HepG2 (cell line): ENCODE results near the gene COL18A1. TPM values are rescaled to one million over a fixed set of nuclear protein-coding genes. Genes with fewer than 3 reads are reported as not detected.

ENCODE experiments used
- ATAC-seq: fragments of 200-7000 bp; cut with Tn5 transposase; 3 replicates; pipeline ENCODE4 v1.9.1; 2020; ENCODE audit warnings: mild to moderate bottlenecking, moderate library complexity
- BruUV-seq: library from RNA; stranded (reverse); fragments of 400-500 nt; replicated peaks from 2 replicates; lab custom pipeline; 2021; lab: Mats Ljungman, UMichigan
- CTCF ChIA-PET: fragments of 300-600 bp; formaldehyde crosslinking; extraction: SDS; loops from one replicate; lab custom pipeline; 2021; ENCODE audit warnings: low total read pairs, inconsistent platforms, low intra/inter-chr PET ratio; lab: Yijun Ruan, JAX
- POLR2A ChIA-PET: fragments of 350-600 bp; sonication (Branson Sonifier 250); formaldehyde crosslinking; loops from one replicate; lab custom pipeline; 2020; ENCODE audit warnings: antibody characterized with exemption, inconsistent platforms; lab: Yijun Ruan, JAX
- DNase-seq: peaks from one replicate; pipeline ENCODE4 v3.0.0-alpha.2; 2015; ENCODE audit warnings: low spot score
- FAIRE-seq: peaks from 3 replicates; lab custom pipeline; 2011; peaks lifted over from hg19 to GRCh38; lab: Jason Lieb, UNC
- H2AFZ ChIP-seq: one replicate; pipeline ENCODE4 v1.6.1; 2011; ENCODE audit warnings: low read length, inconsistent platforms
- H3K27ac ChIP-seq: fragments of 300-600 bp; 3 replicates; pipeline ENCODE4 v1.8.0; 2011; ENCODE audit warnings: mixed run types, mild to moderate bottlenecking, mixed read lengths, low read length, inconsistent platforms; ENCODE audit not compliant: insufficient read depth; ENCODE audit errors: extremely low read length
- H3K27me3 ChIP-seq, 2 experiments: fragments of 200-600 bp in 1 of 2; 2 replicates in 1 of 2; 3 replicates in 1 of 2; pipeline versions ENCODE4 v1.6.0 to v1.8.0; 2011; ENCODE audit warnings: low read length in 2 of 2, mild to moderate bottlenecking in 2 of 2, moderate library complexity in 2 of 2, inconsistent platforms in 1 of 2; ENCODE audit not compliant: insufficient read depth in 2 of 2, control insufficient read depth in 1 of 2
- H3K36me3 ChIP-seq, 2 experiments: fragments of 200-600 bp in 1 of 2; replicated peaks in 1 of 2; 2 replicates in 1 of 2; 3 replicates in 1 of 2; pipeline versions ENCODE4 v1.5.1 to v1.8.0; 2011; ENCODE audit warnings: low read length in 2 of 2, inconsistent platforms in 1 of 2; ENCODE audit not compliant: insufficient read depth in 2 of 2, control insufficient read depth in 1 of 2
- H3K4me1 ChIP-seq: 2 replicates; pipeline ENCODE4 v1.5.1; 2012; ENCODE audit warnings: low read length, inconsistent platforms; ENCODE audit not compliant: insufficient read depth
- H3K4me2 ChIP-seq: 2 replicates; pipeline ENCODE4 v1.6.0; 2011; ENCODE audit warnings: low read depth, low read length, inconsistent platforms
- H3K4me3 ChIP-seq, 3 experiments: fragments of 200-600 bp in 1 of 3; sonication (generic), shearing (Covaris generic) in 1 of 3; replicated peaks in 1 of 3; 2 replicates each; pipeline ENCODE4 v1.5.1; 2011 to 2016; ENCODE audit warnings: low read length in 3 of 3, inconsistent platforms in 2 of 3, low read depth in 2 of 3, mild to moderate bottlenecking in 2 of 3, control low read depth in 1 of 3, mixed read lengths in 1 of 3; ENCODE audit not compliant: insufficient read depth in 1 of 3
- H3K79me2 ChIP-seq: one replicate; pipeline ENCODE4 v1.6.1; 2011; ENCODE audit warnings: low read length, inconsistent platforms; ENCODE audit not compliant: insufficient read depth
- H3K9ac ChIP-seq: 2 replicates; pipeline ENCODE4 v1.6.0; 2011; ENCODE audit warnings: mild to moderate bottlenecking, low read depth, low read length, inconsistent platforms; ENCODE audit not compliant: insufficient read depth
- H3K9me3 ChIP-seq: 2 replicates; pipeline ENCODE4 v1.5.1; 2012; ENCODE audit warnings: mild to moderate bottlenecking, low read length
- H4K20me1 ChIP-seq: 2 replicates; pipeline ENCODE4 v1.6.0; 2011; ENCODE audit warnings: inconsistent platforms, mild to moderate bottlenecking, low read length, moderate library complexity; ENCODE audit not compliant: insufficient read depth
- AGO1 ChIP-seq: fragments of 200-400 bp; formaldehyde crosslinking; IDR thresholded peaks from 2 replicates; pipeline ENCODE4 v1.6.1; 2017; ENCODE audit warnings: mild to moderate bottlenecking, low read depth, low read length, moderate library complexity; ENCODE audit not compliant: poor library complexity, severe bottlenecking
- AGO2 ChIP-seq: fragments of 200-400 bp; formaldehyde crosslinking; optimal IDR thresholded peaks from 2 replicates; pipeline ENCODE3; 2017; ENCODE audit warnings: mild to moderate bottlenecking, low read depth, low read length, moderate library complexity
- BORCS8-MEF2B ChIP-seq: sonication (generic); formaldehyde crosslinking; IDR thresholded peaks from 2 replicates; pipeline ENCODE4 v1.8.0; 2022; ENCODE audit warnings: mild to moderate bottlenecking, missing genetic modification reagents
- FOXO1 ChIP-seq: sonication (generic); formaldehyde crosslinking; IDR thresholded peaks from 2 replicates; pipeline ENCODE4 v1.4.0; 2020; ENCODE audit warnings: missing genetic modification reagents
- HOXA3 ChIP-seq: sonication (generic); formaldehyde crosslinking; IDR thresholded peaks from 2 replicates; pipeline ENCODE4 v1.5.0; 2020; ENCODE audit warnings: missing genetic modification reagents
- NCOR1 ChIP-seq: fragments of 200-600 bp; sonication (generic); IDR thresholded peaks from 2 replicates; pipeline ENCODE4 v1.7.0; 2017; ENCODE audit warnings: antibody characterized with exemption, low read length, borderline replicate concordance
- NONO ChIP-seq, 2 experiments: fragments of 450-650 bp in 1 of 2; sonication (generic) in 1 of 2; formaldehyde crosslinking in 1 of 2; IDR thresholded peaks in 1 of 2; conservative IDR thresholded peaks in 1 of 2; 2 replicates each; pipeline versions ENCODE4 v1.6.1 to v1.8.0; 2017 to 2022; ENCODE audit warnings: mild to moderate bottlenecking in 1 of 2, missing genetic modification reagents in 1 of 2, moderate library complexity in 1 of 2
- POLR2A ChIP-seq, 2 experiments: IDR thresholded peaks; 2 replicates each; pipeline ENCODE4 v1.6.1; 2011; ENCODE audit warnings: low read depth in 2 of 2, low read length in 2 of 2, mild to moderate bottlenecking in 1 of 2, moderate library complexity in 1 of 2; ENCODE audit not compliant: insufficient read depth in 1 of 2
- POLR2AphosphoS2 ChIP-seq: IDR thresholded peaks from 2 replicates; pipeline ENCODE4 v1.6.1; 2011; ENCODE audit warnings: low read depth, low read length, improper control_type of control experiment
- SALL1 ChIP-seq: sonication (generic); formaldehyde crosslinking; IDR thresholded peaks from 2 replicates; pipeline ENCODE4 v1.8.0; 2022; ENCODE audit warnings: mild to moderate bottlenecking, missing genetic modification reagents
- SSRP1 ChIP-seq: IDR thresholded peaks from 2 replicates; pipeline ENCODE4 v1.6.1; 2016; ENCODE audit warnings: control low read depth
- ZNF10 ChIP-seq: sonication (generic); formaldehyde crosslinking; IDR thresholded peaks from 2 replicates; pipeline ENCODE4 v1.4.0; 2020; ENCODE audit warnings: mild to moderate bottlenecking, low read depth, missing genetic modification reagents, borderline replicate concordance
- ZNF207 ChIP-seq: fragments of 450-650 bp; IDR thresholded peaks from 2 replicates; pipeline ENCODE4 v1.6.1; 2016; ENCODE audit warnings: antibody characterized with exemption, borderline replicate concordance
- ZNF572 ChIP-seq: sonication (generic); formaldehyde crosslinking; IDR thresholded peaks from 2 replicates; pipeline ENCODE4 v1.5.1; 2020; ENCODE audit warnings: mild to moderate bottlenecking, missing genetic modification reagents
- ZNF747 ChIP-seq: sonication (generic); formaldehyde crosslinking; IDR thresholded peaks from 2 replicates; pipeline ENCODE4 v1.8.1; 2023; ENCODE audit warnings: missing genetic modification reagents, mild to moderate bottlenecking, borderline replicate concordance
- WGBS: methylation state at CpG from one replicate; pipeline ENCODE4 v1.1.6; 2017; ENCODE audit warnings: low lambda C conversion rate; 5-methylcytosine and 5-hydroxymethylcytosine counted together
- in situ Hi-C: cut with HindIII; loops from 2 replicates; pipeline ENCODE4 v1.10.0; 2017; ENCODE audit warnings: low pct_unique_long_range_greater_than_20kb; ENCODE audit not compliant: extremely low pct_ligation_motif_present
- intact Hi-C: fragments of 100-400 bp; cut with micrococcal nuclease; formaldehyde crosslinking; loops from one replicate; pipeline ENCODE4 v1.10.0; 2022; ENCODE audit not compliant: unreplicated experiment
- polyA plus RNA-seq, 8 experiments: library from polyadenylated mRNA; depleted of rRNA in 3 of 8; stranded (reverse) in 7 of 8; unstranded in 1 of 8; fragments of >200 nt; fragmentation: Illumina TruSeq in 4 of 8; extraction: Trizol in 4 of 8; gene quantifications; 2 replicates each; pipeline versions ENCODE4 v1.2.1 to v1.2.3, GENCODE V29; 2011 to 2016; ENCODE audit warnings: low read depth in 4 of 8, missing spikeins in 1 of 8, mixed read lengths in 1 of 8; ENCODE audit not compliant: insufficient read depth in 1 of 8
- total RNA-seq, 5 experiments: library from RNA; depleted of rRNA; stranded (reverse); fragments of >200 nt; fragmentation: Illumina TruSeq; extraction: Trizol; gene quantifications; 2 replicates each; pipeline ENCODE4 v1.2.3, GENCODE V29; 2016; ENCODE audit warnings: low read depth in 1 of 5
- TF ChIP-seq, protein P1 (sequence below): sonication (generic); formaldehyde crosslinking; IDR thresholded peaks from 2 replicates; pipeline ENCODE4 v1.5.0; 2020; ENCODE audit warnings: mild to moderate bottlenecking, missing genetic modification reagents, borderline replicate concordance

Gene COL18A1
- total and polyA plus RNA-seq, 2 of the 13 experiments (the other 11 are each of a cell fraction or from before 2014, with no cell fraction given) = 79.0 to 102 TPM

DNA sequence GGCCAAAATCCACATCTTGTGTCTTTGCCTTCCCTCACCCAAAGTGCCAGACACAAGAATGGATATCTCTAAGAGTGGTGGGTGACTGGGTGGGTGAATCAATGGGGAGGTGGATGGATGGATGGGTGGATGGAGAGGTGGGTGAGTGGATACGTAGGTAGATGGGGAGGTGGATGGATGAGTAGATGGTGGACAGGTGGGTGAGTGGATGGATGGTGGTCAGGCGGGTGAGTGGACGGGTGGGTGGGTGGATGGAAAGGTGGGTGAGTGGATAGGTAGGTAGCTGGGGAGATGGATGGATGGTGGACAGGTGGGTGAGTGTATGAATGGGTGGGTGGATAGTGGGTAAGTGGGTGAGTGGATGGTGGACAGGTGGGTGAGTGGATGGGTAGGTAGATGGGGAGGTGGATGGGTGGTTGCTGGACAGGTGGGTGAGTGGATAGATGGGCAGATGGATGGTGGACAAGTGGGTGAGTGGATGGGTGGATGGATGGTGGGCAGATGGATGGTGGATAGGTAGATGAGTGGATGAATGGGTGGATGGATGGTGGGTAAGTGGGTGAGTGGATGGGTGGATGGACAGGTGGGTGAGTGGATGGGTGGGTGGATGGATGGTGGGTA lies 103.0 kb downstream of the COL18A1 start (continued):
- 0 out of 4 replicates have a peak, but pooled peaks of 1 of the 2 experiments have one; percentile 25 for TF ChIP-seq POLR2A (IDR thresholded peaks at IDR 0.05; ENCODE audit: insufficient read depth in 1 of 2, low read depth in 2 of 2, low read length in 2 of 2)
- 0 out of 2 replicates have a peak, but pooled peaks have one; percentile 36 for TF ChIP-seq SSRP1

- Histone ChIP-seq H3K79me2 (no peaks in the 10 kb centered on the region), H2AFZ (no peak overlapping the region), H3K27ac (peak overlapping the region; percentile 21), H3K9me3 (no peaks in the 10 kb centered on the region), H3K4me2 (no peak overlapping the region), H4K20me1 (no peaks in the 10 kb centered on the region), H3K27me3 (no peaks in the 10 kb centered on the region), H3K4me3 (no peak overlapping the region), H3K9ac (no peak overlapping the region), H3K36me3 (peaks cover 9 to 20% of the 10 kb centered on the region in 2 experiments; a peak in 3 of 5 replicates), H3K4me1 (peaks cover 19% of the 10 kb centered on the region)
- 51% methylated on average over 8 of the region's 42 CpGs for WGBS
- FAIRE-seq (no peak), DNase-seq (peak; percentile 20), ATAC-seq (peak; percentile 44)
- CTCF ChIA-PET = no interaction called here
- no TSS peak for BruUV-seq
- in situ Hi-C loops (no loop called here), intact Hi-C loops (loop anchor here (2.0 kb wide), 1 partner anchor 20 kb away; no protein-coding TSS in a partner anchor)
- POLR2A ChIA-PET = interaction anchor here (0.6 kb wide), 1 partner anchor 1895 kb away, joined by 3 read pairs; no protein-coding TSS in a partner anchor
- TF ChIP-seq BORCS8-MEF2B (CRISPR knock-in tag) (no peak), AGO1 (peak; percentile 69), POLR2AphosphoS2 (peak; percentile 65; the same call in 1 of the 2 replicates), SALL1 (peak; percentile 69), NCOR1 (0 out of 2 replicates have a peak, but pooled peaks have one; percentile 23), ZNF747 (0 out of 2 replicates have a peak, but pooled peaks have one; percentile 26), HOXA3 (CRISPR knock-in tag) (peak; percentile 71), ZNF572 (CRISPR knock-in tag) (no peak), NONO (IDR thresholded peaks at IDR 0.05) (no peak), NONO (CRISPR knock-in tag; conservative IDR thresholded peaks at IDR 0.05) (0 out of 2 replicates have a peak, but pooled peaks have one; percentile 10), ZNF207 (no peak), AGO2 (peak; percentile 38), ZNF10 (no peak), POLR2A (IDR thresholded peaks at IDR 0.05; ENCODE audit: insufficient read depth in 1 of 2, low read depth in 2 of 2, low read length in 2 of 2) (peak in 1 of 2 experiments; percentile 39; a peak in 1 of 4 replicates), FOXO1 (CRISPR knock-in tag) (no peak)
- TF ChIP-seq, protein P1, sequence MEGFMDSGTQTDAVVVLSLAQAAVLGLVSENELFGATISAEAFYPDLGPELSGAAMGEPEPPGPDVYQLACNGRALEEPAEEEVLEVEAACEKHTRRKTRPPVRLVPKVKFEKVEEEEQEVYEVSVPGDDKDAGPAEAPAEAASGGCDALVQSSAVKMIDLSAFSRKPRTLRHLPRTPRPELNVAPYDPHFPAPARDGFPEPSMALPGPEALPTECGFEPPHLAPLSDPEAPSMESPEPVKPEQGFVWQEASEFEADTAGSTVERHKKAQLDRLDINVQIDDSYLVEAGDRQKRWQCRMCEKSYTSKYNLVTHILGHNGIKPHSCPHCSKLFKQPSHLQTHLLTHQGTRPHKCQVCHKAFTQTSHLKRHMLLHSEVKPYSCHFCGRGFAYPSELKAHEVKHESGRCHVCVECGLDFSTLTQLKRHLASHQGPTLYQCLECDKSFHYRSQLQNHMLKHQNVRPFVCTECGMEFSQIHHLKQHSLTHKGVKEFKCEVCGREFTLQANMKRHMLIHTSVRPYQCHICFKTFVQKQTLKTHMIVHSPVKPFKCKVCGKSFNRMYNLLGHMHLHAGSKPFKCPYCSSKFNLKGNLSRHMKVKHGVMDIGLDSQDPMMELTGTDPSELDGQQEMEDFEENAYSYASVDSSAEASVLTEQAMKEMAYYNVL = 0 out of 2 replicates have a peak, but pooled peaks have one; percentile 38
These were observed 103.9 kb downstream of the COL18A1 start for GRCh38 chr21:45508607-45509565.
